ENCODE measurements around the gene ARHGAP12.
"Not testable (repeated sequence)": the region's sequence is repeated elsewhere in the genome, so short reads cannot be mapped to it uniquely, and the experiment has no call there.

Gene ARHGAP12

GRCh38 chr10:31924833-31925232 lies 3.8 kb downstream of the ARHGAP12 start:
- DNase-seq: no peak

DNA sequence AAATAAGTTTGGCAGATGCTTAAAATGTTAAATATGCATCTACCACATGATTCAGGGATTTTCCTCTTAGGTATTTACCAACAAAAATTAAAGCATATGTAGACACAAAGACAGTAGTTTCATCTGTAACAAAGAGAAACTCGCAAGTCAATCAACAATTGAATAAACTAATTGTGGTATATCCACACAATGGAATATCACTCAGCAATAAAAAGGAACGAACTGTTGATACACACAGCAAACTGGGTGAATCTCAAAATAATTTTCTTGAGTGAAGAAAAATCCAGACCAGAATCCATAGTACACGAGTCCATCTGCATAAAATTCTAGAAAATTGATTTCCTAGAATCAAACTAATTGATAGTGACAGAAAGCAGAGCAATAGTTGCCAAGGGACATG lies 5.2 kb downstream of the ARHGAP12 start:
- DNase-seq: no peak

GRCh38 chr10:31921031-31921430 lies 7.6 kb downstream of the ARHGAP12 start:
- peak; percentile 10 for DNase-seq

GRCh38 chr10:31920538-31920937 lies 8.1 kb downstream of the ARHGAP12 start:
- DNase-seq: no peak

DNA sequence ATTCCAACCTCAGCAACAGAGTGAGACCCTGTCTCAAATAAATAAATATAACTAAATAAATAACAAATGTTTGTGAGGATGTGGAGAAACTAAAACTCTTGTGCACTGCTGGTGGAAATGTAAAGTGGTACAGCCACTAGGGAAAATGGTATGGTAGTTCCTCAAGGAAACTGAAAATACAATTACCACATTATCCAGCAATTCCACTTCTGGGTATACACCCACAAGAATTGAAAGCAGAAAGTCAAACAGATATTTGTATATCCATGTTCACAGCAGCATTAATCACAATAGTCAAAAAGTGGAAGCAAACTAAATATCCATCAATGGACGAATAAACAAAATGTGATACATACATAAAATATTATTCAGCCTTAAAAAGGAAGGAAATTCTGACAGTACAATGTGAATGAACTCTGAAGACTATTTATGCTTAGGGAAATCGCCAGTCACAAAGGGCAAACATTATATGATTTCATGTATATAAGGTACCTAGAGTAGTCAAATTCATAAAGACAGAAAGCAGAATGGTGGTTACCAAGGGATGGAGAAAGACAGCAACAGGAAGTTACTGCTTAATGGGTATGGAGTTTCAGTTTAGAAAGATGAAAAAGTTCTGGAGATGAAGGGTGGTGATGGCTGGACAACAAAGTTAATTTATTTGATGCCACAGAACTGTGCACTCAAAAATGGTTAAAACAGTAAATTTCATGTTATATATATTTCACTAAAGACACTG lies 9.8 kb downstream of the ARHGAP12 start:
- DNase-seq: no peak

DNA sequence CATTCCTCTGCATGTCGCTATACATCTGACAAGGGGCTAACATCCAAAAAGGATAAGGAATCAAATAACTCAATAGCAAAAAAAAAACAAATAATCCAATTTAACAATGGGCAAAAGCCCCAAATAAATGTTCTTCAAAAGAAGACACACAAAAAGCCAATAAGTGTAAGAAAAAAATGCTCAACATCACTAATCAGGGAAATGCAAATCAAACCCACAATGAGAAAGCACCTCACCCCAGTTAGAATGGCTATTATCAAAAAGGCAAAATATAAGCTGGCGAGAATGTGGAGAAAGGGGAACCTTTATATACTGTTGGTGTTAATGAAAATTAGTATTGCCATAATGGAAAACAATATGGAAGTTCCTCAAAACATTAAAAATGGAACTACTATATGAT lies 14.3 kb downstream of the ARHGAP12 start:
- DNase-seq: no peak

GRCh38 chr10:31912898-31913850 lies 15.5 kb downstream of the ARHGAP12 start:
- no peak for DNase-seq

DNA sequence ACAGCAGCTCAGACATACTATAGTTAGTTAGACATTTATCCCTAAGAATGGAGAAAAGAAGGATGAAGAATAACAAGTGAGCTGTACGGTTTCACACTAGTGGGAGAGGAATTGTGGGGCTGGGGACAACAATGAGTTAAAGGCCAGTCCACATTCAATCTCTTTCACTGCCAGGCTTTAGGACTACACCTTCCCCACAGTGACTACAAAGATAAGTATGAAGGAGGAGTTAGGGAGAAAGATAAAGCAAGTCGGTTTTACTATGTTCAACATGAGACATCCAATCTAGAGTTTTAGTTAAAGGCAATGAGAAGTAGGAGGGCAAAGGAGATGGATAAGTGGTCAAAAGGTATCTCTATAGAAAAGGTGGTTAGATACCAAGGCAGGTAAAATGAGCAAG lies 16.3 kb downstream of the ARHGAP12 start:
- DNase-seq: no peak

DNA sequence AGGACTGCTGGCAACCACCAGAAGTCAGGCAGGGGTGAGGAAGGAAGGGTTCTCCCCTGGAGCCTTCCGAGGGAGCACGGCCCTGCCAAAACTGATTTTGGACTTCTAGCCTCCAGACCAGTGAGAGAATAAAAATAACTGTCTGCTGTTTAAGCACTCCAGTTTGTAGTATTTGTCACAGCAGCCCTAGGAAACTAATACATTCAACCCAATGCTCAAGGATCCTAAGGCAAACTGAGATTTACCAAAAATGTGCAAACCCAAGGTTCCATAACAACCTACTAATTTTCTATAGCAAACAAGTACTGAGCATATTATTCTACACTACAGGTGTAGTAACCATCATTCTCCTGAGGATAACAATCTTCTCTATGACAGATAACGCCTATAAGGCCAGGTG lies 18.6 kb downstream of the ARHGAP12 start:
- DNase-seq: no peak

GRCh38 chr10:31908157-31908556 lies 20.5 kb downstream of the ARHGAP12 start:
- no peak for DNase-seq

GRCh38 chr10:31906039-31906438 lies 22.6 kb downstream of the ARHGAP12 start:
- DNase-seq: no peak

GRCh38 chr10:31905586-31905985 lies 23.0 kb downstream of the ARHGAP12 start:
- no peak for DNase-seq

DNA sequence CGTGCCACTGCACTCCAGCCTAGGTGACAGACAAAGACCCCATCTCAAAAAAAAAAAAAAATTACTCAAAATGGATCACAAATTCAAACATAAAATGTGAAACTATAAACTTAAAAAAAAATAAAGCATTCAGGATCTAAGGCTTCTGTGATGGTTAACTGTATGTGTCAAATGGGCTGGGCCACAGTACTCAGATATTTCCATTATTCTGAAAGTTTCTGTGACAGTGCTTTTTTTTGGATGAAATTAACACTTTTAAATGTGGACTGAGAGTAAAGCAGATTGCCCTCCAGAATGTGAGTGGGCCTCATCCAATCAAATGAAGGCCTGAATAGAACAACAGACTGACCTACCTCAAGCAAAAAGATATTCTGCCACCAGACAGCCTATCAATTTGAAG lies 26.0 kb downstream of the ARHGAP12 start:
- DNase-seq: no peak

GRCh38 chr10:31897506-31897905 lies 31.1 kb downstream of the ARHGAP12 start:
- DNase-seq: no peak

- DNase-seq: no peak
Observed at GRCh38 chr10:31896968-31897384, 31.7 kb downstream of the ARHGAP12 start.

GRCh38 chr10:31895722-31896121 lies 32.9 kb downstream of the ARHGAP12 start:
- DNase-seq: not testable (repeated sequence)

DNA sequence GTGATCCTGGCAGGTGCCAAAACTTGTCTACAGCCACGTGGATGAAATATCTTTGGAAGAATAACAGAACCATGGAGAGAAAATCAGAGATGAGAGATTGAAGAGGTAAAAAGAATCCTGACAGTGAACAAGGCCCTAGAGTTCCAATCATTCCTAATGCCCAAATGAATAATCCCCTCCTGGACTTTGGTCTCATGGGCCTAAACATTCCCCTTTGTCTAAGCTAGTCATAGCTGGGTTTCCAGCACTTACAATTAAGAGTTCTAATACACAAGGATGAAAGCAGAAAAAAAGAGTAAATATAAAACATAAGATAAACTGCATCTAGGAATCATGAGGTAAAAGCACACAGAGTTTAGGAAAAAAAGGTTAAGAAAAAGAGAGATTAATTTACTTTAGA lies 40.2 kb downstream of the ARHGAP12 start:
- DNase-seq: no peak

- DNase-seq: no peak
Observed at GRCh38 chr10:31887850-31888249, 40.8 kb downstream of the ARHGAP12 start.

DNA sequence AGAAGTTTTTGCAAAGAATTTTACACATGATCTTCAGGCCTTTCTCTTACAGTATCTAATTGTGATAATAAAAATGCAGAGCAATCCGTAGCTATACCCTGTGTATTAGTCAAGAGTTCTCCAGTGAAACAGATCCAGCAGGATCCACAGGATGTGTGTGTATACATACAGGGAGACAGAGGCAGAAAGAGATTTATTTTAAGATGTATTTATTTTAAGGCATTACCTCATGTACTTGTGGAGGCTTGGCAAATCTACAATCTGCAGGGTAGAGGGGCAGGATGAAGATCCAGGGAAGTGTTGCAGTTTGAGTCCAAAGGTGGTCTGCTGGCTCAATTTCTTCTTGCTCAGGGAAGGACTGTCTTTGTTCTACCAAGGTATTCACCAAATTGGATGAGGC lies 41.7 kb downstream of the ARHGAP12 start:
- DNase-seq: no peak

- DNase-seq: no peak
Observed at GRCh38 chr10:31885971-31886370, 42.7 kb downstream of the ARHGAP12 start.

- DNase-seq: no peak
Observed at GRCh38 chr10:31884386-31884785, 44.2 kb downstream of the ARHGAP12 start.

DNA sequence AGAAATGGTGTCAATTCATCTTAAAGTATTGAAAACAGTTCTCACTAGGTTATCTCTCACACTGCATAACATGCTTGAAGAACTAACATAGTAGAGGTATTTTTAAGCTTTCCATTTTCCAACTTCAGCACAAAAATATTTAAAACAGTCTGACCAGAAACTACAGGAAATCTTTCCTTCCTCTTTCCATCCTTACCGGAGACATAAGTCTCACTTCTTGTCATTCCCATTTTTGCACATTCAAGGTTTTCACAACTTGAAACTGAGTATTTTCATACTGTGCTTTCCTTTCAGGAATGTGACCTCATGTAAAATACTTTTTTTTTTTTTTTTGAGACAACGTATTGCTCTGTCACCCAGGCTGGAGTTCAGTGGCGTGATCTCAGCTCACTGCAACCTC lies 45.2 kb downstream of the ARHGAP12 start:
- DNase-seq: no peak

DNA sequence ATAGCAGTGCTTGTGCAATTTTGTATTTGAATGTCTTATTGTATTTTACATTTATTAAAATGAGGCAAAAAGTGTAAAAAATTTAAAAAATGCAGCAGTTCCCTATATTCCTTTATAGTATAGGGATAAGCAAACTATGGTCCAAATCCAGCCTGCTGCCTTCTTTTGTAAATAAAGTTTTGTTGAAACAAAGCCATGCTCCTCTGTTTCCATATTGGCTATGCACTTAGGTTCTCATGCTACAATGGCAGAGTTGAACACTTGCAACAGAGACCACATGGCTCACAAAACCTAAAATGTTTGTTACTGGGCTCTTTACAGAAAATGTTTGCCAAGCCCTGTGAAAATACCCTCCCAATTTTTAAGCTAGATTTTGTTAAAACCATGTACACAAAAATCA lies 50.1 kb downstream of the ARHGAP12 start:
- DNase-seq: no peak
